Measurements from ENCODE around the gene WFDC10B. TPM values are rescaled to one million over a fixed set of nuclear protein-coding genes. Genes with fewer than 3 reads are reported as not detected.

Gene WFDC10B
- total RNA-seq, 2 donors from 2014 or later = not detected

DNA sequence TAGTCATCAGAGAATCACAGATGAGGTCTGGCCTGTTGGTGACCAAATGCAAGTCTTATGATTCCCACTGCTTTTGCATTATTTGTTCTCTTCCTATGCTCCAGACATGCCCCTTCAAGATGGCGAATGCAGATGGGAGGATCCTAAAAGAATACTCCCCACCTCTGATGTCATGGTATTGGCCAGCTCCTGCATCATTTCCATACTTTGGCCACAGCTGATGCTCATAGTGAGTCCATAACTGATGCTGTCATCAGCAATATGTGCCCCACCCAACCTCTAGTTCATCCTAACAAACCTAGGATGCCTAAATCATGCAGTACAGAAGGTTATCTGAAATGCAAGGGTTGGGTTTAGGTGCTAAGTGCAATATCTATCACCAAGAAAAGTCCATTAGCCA is 68.3 kb downstream of the WFDC10B start:
- WGBS, 2 donors = 68 to 93% methylated on average over 1 of the region's 1 CpG
- ATAC-seq = no peak

More for the DNA sequence above, 68.3 kb downstream of the WFDC10B start:
- no peak overlapping the region for H3K4me3 ChIP-seq
- intact Hi-C loops (cut with DNase I) = no loop called here
- TF ChIP-seq, protein P1, sequence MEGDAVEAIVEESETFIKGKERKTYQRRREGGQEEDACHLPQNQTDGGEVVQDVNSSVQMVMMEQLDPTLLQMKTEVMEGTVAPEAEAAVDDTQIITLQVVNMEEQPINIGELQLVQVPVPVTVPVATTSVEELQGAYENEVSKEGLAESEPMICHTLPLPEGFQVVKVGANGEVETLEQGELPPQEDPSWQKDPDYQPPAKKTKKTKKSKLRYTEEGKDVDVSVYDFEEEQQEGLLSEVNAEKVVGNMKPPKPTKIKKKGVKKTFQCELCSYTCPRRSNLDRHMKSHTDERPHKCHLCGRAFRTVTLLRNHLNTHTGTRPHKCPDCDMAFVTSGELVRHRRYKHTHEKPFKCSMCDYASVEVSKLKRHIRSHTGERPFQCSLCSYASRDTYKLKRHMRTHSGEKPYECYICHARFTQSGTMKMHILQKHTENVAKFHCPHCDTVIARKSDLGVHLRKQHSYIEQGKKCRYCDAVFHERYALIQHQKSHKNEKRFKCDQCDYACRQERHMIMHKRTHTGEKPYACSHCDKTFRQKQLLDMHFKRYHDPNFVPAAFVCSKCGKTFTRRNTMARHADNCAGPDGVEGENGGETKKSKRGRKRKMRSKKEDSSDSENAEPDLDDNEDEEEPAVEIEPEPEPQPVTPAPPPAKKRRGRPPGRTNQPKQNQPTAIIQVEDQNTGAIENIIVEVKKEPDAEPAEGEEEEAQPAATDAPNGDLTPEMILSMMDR (IDR thresholded peaks at IDR 0.05) = no peak
- TF ChIP-seq POLR2A (IDR thresholded peaks at IDR 0.05) = no peak
- H3K27ac ChIP-seq = no peak overlapping the region
- H3K36me3 ChIP-seq (replicated peaks in 1 of 2; ENCODE audit: insufficient read depth in 1 of 2, low read depth in 2 of 2) = no peaks in the 10 kb centered on the region
- H3K9me3 ChIP-seq = no peaks in the 10 kb centered on the region
- no peak for DNase-seq
- no peaks in the 10 kb centered on the region for H3K4me1 ChIP-seq
- H3K27me3 ChIP-seq = no peaks in the 10 kb centered on the region

Small RNAs within 50 kb of the gene (microRNA-seq; reads per million reads assigned to microRNA genes)
- gene MIR3617 (ENCODE audit: borderline number of aligned reads in 2 of 2, borderline replicate concordance in 2 of 2) = 0 reads per million in 2 donors

Small RNAs within 50 kb of the gene (small RNA-seq; reads per million reads assigned to genes)
- gene MIR3617 (not detected), gene SPINT5P (not detected)

Other genes with a start within 250 kb of the WFDC10B start
- gene WFDC2, start 235.3 kb downstream of the WFDC10B start, total RNA-seq = 10 to 100 TPM in 1 of 2 donors, 1 to 10 TPM in 1; 3.0 to 11.9 TPM
- gene SPINT3, start 189.4 kb downstream of the WFDC10B start, total RNA-seq = not detected
- not detected for gene WFDC6, start 165.5 kb downstream of the WFDC10B start, total RNA-seq
- not detected for gene EPPIN, start 157.6 kb downstream of the WFDC10B start, total RNA-seq
- gene WFDC8, start 125.7 kb downstream of the WFDC10B start, total RNA-seq = not detected
- gene WFDC10A, start 75.3 kb downstream of the WFDC10B start, total RNA-seq = not detected
- not detected for gene WFDC9, start 73.7 kb downstream of the WFDC10B start, total RNA-seq
- not detected for gene WFDC11, start 34.8 kb downstream of the WFDC10B start, total RNA-seq
- not detected for gene WFDC13, start 3.0 kb downstream of the WFDC10B start, total RNA-seq
- gene SPINT4, start 17.3 kb upstream of the WFDC10B start, total RNA-seq = not detected
- not detected for gene WFDC3, start 86.9 kb upstream of the WFDC10B start, total RNA-seq
- gene DNTTIP1, start 86.9 kb upstream of the WFDC10B start, total RNA-seq = 10 to 100 TPM; 14.8 to 18.9 TPM
- gene UBE2C, start 107.6 kb upstream of the WFDC10B start, total RNA-seq = not detected
- gene TNNC2, start 122.3 kb upstream of the WFDC10B start, total RNA-seq = not detected
- gene SNX21, start 128.8 kb upstream of the WFDC10B start, total RNA-seq = 10 to 100 TPM; 42.8 to 46.5 TPM
- gene ACOT8, start 152.4 kb upstream of the WFDC10B start, total RNA-seq = 10 to 100 TPM; 36.8 to 42.8 TPM
- 1 to 10 TPM; 1.6 to 2.1 TPM for gene ZSWIM3, start 152.6 kb upstream of the WFDC10B start, total RNA-seq
- gene ZSWIM1, start 176.2 kb upstream of the WFDC10B start, total RNA-seq = 1 to 10 TPM; 5.2 to 7.6 TPM
- 1 to 10 TPM; 1.3 to 2.6 TPM for gene SPATA25, start 182.6 kb upstream of the WFDC10B start, total RNA-seq
- gene NEURL2, start 186.2 kb upstream of the WFDC10B start, total RNA-seq = 1 to 10 TPM; 3.3 to 5.2 TPM
- 10 to 100 TPM; 41.0 to 43.8 TPM for gene CTSA, start 186.3 kb upstream of the WFDC10B start, total RNA-seq
- gene PLTP, start 207.1 kb upstream of the WFDC10B start, total RNA-seq = 100 to 1,000 TPM; 109 to 198 TPM
- 10 to 100 TPM; 20.2 to 28.7 TPM for gene PCIF1, start 229.7 kb upstream of the WFDC10B start, total RNA-seq